Dermis microvascular lymphatic vessel endothelial cell (primary cell): ENCODE data around the gene RLF. TPM values are rescaled to one million over a fixed set of nuclear protein-coding genes. Genes with fewer than 3 reads are reported as not detected.

ENCODE experiments used
- DNase-seq, 2 donors: peaks; one replicate each; pipeline versions ENCODE4 v3.0.0 to v3.0.0-alpha.2; 2010; ENCODE audit warnings: low read depth in 2 of 2
- total RNA-seq: library from RNA; depleted of rRNA; stranded (reverse); fragments of >200 nt; gene quantifications from 2 replicates; pipeline ENCODE4 v1.2.1, GENCODE V29; 2014

The RLF gene
- total RNA-seq, 1 donor from 2014 or later, result 14.1 TPM

DNA sequence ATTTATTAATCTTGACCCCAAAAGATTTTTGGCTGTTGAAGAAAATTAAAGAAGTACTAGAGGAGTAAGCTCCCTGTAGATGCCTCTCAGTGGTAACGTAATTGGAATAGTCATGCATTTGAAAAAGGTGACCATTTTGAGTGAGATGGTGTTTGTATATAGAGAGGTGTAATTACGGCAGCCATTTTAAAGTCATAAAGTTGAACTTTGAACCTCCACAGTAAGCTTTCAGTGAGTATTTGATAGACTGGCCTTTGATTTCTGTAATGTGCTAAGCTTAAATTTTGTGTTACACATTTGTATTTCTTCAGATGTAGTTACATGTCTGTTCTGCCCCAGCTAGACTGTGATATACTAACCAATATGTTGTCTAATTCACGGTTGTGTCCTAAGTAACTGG lies 65.0 kb downstream of the RLF start:
- no peak for DNase-seq

DNA sequence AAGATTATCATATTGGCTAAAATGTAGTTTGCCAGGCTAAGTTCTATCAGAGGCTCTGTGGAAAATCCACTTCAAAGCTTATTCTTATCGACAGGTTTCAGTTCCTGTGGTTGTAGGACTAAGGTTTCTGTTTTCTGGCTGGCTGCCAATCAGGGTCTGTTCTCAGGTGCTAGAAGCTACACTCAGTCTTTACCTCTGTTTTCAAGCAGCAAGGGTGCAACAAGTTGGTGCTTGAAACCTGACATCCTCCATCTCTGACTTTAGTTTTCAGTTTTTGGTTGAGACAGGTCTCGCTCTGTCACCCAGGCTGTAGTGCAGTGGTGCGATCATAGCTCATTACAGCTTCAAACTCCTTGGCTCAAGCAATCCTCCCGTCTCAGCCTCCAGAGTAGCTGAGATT lies 71.3 kb downstream of the RLF start:
- no peak for DNase-seq

DNA sequence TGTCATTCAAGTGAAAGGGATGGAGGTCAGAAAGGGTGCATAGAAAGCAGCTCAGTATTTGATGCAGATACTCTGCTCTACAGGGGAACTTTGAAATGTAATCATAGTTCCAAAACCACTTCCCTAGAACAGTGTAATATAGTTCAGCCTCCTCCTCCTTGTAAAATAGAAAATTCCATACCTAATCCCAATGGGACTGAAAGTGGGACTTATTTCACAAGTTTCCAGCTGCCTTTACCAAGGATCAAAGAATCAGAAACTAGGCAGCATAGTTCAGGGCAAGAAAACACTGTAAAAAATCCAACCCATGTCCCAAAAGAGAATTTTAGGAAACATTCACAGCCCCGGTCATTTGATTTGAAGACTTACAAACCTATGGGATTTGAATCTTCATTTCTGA lies 78.4 kb downstream of the RLF start:
- DNase-seq, result no peak

GRCh38 chr1:40240390-40240789 lies 79.2 kb downstream of the RLF start:
- no peak for DNase-seq

DNA sequence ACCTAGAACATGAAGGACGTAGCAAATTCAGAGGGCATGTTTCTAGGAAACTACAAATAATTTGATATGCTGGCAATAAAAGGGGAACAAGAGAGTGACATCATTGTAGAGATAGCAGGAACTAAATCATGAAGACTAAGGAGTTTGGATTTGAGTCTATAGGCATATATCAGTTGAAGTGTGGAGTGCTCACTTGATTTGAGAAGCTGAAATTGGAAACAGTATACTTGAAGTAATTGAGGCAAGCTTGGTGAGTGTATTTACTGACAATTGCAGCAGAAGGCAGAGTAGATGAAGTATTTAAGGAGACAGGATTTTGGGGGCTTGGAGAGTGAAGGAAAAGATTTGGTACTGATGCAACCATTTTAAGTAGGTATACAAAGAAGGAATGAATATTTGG lies 80.2 kb downstream of the RLF start:
- no peak for DNase-seq

DNA sequence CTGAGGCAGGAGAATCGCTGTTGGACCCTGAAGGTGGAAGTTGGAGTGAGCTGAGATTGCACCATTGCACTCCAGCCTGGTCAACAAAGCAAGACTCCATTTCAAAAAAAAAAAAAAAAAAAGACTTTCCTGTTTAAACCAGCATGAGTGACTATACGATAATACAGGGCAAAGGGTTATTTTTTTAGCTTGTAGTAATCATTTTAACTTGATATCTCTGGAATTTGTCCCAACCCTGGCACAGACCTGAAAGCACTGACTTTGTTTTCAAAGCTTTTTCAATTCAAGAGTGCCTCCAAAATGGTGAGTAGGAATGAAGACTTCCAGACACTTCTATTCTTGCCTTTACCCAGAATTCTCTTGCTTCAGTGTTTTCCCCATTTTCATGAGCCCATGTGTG lies 82.2 kb downstream of the RLF start:
- peak; percentile 43 to 82 for DNase-seq

GRCh38 chr1:40244138-40244744 lies 83.1 kb downstream of the RLF start:
- no peak for DNase-seq

DNA sequence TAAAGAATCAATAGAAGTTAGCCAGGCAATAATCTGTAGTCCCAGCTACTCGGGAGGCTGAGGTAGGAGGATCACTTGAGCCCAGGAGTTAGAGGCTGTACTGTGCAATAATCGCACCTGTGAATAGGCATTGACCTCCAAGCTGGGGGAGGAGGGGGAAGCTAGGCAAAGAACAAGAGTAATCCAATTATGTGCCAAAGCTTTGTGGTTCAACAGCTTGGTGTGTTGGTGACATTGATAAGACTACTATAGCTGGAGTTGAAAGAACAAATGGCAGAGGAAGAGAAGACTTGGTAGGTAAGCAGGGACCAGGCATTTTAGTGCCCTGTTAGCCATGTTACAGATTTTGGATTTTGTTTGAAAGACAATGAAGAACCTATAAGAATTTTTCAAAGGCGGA lies 84.5 kb downstream of the RLF start:
- no peak for DNase-seq

DNA sequence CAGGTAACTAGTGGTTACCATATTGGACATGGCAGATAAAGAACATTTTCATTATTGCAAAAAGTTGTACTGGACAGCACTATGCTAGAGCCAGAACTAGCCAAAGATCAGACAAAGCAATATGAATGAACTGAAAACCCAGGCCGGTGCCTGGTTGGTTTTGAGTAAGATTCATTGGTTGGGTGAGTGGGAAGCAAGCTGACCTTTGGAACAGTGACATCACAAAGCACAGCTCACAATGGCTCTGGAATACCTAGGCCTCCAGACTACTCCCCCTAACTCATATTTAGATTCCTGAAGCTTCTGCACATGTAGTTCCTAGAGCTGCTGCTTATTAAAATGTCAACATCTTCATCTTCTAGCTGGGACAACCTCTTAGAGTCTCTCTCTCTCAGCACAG lies 86.5 kb downstream of the RLF start, which contains the start of gene TMCO2:
Gene TMCO2 (plus strand): TSS at position 283 of the 400 bp plus-strand sequence. CDS start 57 bp downstream, at position 340.
- no peak for DNase-seq

DNA sequence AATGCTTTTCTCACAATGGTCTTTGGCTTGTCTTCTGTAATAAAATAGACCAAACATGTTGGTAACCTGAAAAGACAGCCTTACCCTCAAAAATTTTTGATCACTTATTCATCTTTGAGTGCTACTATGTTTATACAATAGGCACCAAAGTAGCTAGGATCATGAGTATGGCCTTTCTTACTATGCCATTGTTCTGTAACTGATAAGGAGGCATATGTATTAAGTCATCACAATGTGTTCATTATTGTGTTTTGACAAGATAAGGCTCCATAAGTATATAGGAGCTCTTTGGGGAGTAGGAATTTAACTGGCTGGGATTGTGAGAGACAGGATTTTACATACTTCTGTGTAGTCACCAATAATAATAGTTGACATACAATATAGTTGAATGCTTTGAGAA lies 87.2 kb downstream of the RLF start:
- DNase-seq, result peak in 1 of 2 donors; percentile 51

DNA sequence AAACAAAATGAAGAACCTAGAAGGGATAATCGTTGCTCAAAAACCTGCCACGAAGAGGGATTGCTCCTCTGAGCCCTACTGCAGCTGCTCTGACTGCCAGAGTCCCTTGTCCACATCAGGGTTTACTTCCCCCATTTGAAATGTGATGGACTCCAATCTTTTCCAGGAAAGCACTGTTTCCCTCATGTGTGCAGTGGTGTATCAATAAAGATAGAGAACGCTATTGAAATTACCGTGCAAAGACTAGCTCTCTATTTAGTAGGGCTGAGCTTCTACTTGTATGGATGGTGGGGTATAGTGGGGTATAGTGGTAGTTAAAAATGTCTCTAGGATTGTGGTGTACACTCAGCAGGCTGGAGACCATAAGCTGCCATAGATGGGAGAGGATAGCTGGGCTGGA lies 90.3 kb downstream of the RLF start:
- no peak for DNase-seq

DNA sequence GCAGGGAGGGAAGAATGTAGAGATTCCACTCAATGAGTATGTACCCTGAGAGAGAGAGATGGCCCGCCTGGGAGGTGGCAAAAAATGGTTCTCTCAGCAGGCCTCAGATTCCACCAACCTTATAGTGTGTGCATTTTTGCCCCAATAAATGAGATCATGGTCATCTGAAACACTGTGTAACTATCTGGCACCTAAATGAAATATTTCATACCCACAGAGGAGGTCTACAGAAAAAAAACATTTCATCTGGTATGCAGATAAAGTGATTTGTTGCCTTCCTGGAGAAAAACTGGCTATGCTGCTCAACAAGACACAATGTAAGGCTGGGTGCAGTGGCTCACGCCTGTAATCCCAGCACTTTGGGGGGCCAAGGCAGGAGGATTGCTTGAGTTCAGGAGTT lies 91.4 kb downstream of the RLF start:
- DNase-seq, result no peak

GRCh38 chr1:40255231-40255630 lies 94.0 kb downstream of the RLF start:
- DNase-seq, result no peak

DNA sequence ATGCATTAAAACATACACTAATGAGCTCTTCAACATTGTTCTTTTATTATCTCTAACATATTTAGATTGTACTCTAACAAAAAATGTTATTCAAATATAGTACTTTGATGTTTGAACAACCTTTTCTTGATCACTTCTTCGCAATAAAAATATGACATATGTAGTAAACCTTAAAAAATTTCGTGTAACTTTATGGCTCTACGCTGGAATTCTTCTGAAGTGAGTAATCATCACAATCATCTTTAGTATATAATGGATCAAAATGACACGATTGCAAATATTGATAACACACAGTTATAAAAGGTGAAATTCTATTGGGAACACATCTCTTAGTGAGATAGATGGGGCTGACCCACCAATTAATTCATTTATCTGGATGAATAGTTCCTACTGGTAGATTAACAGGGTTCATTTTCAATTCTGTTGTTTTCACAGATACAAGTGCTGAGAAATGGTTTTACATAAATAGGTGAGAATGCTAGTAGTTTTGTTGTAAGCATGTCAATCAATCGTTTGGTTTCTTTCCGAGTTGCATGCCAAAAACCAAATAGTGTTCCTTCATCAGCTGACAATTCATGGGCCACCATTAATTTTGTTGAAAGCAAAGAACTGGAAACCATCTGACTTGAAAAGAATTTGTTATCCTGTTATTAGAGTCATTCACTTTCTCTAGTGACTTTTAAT lies 95.4 kb downstream of the RLF start:
- peak; percentile 9 to 10 for DNase-seq

- DNase-seq, result no peak
Measured at GRCh38 chr1:40257313-40257687, 96.1 kb downstream of the RLF start.

DNA sequence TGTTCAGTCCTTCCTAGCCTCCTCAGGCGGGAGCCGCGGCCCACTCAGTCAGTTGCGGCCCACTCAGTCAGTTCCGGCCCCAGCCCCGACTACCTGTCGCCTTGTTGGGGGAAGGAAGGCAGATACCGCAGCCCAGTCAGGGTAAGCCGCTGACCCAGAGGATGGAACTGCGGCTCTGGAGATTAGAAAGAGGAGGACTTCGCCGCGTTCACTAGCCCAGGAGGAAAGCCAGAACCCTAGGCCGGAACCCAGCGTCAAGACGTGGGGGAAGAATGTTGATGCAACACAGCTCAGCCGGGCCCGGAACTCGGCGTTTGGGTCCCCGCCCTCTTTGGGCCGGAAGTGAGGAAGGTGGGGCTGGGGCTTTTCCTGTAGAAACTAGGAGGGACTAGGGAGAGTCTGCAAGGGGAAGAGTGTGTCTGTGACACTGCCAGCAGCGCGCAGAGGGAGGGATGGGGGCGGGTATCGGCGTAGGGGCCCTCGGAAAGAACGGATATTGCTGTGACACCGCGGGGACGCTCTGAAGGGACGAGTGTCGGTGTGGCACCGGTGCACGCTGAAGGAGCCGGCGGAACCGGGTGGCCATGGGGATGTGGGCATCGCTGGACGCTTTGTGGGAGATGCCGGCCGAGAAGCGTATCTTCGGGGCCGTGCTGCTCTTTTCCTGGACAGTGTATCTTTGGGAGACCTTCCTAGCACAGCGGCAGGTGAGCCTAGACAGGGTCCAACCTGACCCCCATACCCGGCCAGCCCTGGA lies 96.7 kb downstream of the RLF start, which contains the start of gene ZMPSTE24:
Gene ZMPSTE24 (plus strand): TSS at position 549 of the 757 bp plus-strand sequence. CDS start 36 bp downstream, at position 585.
- DNase-seq, result peak; percentile 96 to 98

DNA sequence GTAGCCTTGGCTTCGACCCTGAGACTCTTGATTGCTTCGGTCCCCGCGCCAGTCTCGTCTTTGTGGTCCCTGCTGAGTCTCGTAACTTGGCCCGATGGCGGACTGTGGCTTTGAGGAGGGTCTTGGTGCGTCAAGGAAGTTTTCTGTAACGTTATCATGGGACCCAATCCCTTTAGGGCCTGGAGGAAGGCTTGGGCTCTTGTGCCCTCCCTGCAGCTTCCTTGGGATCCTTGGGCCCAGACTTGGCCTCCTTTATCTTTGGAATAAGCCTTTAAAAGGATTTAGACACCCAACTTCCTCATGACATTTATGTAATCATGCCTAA lies 97.2 kb downstream of the RLF start:
- DNase-seq, result peak in 1 of 2 donors; percentile 43

GRCh38 chr1:40264354-40264781 lies 103.2 kb downstream of the RLF start:
- DNase-seq, result no peak

DNA sequence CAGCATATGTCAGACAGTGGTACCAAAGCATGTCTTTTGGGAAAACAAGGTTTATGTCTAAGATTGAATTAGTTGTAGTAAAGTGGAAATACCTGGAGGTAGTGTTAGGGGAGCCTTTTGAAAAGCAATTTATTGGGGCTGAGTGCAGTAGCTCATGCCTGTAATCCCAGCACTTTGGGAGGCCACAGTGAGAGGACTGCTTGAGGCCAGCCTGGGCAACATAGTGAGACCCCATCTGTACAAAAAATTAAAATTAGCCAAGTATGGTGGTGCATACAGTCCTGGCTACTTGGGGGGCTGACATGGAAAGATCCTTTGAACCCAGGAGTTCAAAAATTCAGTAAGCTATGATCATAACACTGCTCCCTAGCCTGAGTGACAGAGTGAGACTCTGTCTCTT lies 104.1 kb downstream of the RLF start:
- DNase-seq, result no peak

GRCh38 chr1:40265919-40266318 lies 104.7 kb downstream of the RLF start:
- no peak for DNase-seq

DNA sequence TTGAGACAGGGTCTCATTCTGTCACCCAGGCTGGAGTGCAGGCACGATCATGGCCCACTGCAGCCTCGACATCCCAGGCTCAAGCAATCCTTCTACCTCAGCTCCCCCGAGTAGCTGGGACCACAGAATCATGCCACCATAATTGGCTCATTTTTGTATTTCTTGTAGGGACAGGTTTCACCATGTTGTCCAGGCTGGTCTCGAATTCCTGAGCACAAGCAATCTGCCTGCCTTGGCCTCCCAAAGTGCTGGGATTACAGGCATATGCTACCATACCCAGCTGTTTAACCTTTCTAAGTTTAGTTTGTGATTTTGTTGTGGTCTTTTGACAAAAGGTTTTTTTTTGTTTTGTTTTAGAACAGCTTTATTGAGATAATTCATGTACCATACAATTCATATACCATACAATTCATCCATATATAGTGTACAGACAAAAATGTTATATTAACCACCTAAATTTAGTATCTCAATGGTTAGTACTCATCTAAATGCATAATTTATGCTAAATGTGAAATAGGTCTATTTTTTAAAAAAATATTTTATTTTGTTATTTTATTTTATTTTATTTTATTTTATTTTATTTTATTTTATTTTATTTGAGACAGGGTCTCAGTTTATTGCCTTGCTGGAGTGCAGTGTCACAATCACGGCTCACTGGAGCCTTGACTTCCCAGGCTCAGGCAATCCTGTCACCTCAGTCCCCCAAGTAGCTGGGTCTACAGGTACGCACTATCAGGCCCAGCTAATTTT lies 105.8 kb downstream of the RLF start:
- no peak for DNase-seq

GRCh38 chr1:40267767-40268187 lies 106.6 kb downstream of the RLF start:
- peak; percentile 31 to 37 for DNase-seq
